ENCODE results near the gene HTR1D.

Gene HTR1D

DNA sequence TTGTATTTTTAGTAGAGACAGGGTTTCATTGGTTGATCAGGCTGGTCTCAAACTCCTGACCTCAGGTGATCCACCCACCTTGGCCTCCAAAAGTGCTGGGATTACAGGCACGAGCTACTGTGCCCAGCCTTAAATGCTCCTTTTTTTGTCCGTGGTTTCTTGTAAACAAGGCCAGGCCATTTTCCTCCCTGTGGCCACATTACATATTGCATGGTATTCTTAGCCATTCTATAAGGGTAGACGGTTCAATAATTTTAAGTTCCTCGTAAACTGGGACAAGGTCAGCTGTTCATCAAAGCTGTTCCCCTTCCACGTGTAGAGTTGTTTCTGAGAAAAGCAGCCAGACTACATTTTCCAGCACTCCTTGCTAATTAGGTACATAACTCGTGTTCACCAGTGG lies 38.4 kb downstream of the HTR1D start:
- DNase-seq, result no peak

DNA sequence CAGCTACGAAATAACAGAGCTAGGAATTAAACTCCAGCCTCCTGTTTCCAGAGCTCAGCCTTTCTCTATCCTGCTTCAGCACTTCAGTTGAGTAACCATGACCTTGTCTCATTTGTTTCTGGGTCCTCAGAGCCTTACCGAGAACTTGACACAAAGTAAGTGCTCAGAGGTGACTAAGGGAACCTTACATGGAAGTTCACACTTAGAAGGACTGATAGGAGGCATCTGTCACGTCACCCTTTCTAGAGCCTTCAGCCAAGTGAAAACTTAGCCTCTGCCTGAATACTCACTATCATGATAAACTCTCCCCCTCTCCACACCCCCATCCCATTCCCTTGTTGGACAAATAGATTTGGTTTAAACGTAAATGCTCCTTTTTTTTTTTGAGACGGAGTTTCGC lies 38.9 kb downstream of the HTR1D start:
- no peak for DNase-seq

DNA sequence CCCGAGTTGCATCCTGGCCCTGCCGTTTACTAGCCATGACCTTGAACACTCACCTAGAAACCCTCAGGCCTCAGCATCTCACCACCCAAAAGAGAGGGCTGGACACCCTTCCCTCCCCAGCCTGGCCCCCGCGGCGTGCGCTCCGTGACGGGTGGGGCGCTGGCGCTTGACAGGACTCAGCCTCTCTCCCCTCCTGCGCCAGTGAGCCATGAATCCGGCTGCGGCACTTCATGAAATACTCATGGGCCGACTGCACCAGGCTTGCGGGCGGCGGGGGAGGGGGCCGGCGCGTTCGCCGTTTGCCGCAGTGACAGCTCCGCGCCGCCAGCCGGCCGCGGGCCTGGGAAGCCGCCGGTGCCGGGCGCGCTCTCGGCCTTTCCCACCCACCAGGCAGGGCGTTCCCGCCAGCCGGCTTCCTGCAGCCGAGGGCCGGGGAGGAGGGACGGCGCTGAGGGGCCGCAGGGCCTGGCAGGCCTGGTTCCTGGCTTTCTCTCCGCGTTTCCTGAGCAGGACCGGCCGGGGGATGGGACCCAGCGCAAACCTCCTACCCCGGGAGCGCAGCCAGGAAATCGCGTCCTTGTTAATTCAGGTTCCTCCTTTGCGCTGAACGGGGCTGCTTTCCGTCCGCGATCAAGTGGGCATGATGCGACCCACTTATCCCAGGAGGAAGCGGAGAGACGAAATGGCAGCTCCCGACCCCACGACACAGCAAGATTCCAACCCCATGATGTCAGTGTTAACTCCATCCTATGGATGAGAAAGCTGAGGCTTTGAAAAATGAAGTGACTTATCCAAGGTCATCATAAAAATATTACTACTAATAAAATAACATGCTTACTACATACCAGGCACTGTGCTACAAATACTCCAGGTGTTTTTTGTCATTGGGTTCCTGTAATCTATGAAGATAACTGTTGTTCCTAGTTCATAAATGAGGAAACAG lies 39.6 kb downstream of the HTR1D start:
- DNase-seq, result peak; percentile 42

- DNase-seq, result no peak
Measured at GRCh38 chr1:23177031-23177430, 40.3 kb downstream of the HTR1D start.

DNA sequence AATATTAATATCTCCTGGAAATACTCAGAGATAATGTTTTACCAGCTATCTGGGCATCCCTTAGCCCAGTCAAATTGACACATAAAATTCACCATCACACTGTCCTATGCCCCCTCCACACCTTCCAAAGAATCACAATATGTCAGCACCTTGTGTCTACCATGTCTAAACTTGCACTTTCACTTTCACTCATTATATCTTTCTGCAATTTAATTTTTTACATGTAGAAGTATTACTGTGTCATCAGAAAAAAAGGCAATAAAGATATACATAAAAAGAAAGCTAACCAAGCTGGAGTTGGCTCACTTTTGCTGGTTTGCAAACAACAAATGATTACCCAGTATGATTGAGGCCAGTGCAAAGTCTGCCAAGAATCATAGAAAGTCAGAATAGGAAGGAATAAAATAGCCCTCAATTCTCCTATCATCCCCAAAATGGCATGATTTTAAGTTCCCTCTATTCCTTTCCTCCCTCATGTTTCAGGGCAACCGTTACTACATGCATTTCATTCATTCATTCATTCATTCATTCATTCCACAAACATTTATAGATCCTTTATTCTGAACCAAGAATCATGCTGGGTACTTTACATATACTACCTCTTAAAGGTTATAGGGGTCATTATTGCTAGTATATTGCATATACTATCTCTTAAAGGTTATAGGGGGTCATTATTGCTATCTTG lies 42.7 kb downstream of the HTR1D start:
- DNase-seq, result no peak

GRCh38 chr1:23171181-23171755 lies 46.0 kb downstream of the HTR1D start:
- DNase-seq, result no peak

DNA sequence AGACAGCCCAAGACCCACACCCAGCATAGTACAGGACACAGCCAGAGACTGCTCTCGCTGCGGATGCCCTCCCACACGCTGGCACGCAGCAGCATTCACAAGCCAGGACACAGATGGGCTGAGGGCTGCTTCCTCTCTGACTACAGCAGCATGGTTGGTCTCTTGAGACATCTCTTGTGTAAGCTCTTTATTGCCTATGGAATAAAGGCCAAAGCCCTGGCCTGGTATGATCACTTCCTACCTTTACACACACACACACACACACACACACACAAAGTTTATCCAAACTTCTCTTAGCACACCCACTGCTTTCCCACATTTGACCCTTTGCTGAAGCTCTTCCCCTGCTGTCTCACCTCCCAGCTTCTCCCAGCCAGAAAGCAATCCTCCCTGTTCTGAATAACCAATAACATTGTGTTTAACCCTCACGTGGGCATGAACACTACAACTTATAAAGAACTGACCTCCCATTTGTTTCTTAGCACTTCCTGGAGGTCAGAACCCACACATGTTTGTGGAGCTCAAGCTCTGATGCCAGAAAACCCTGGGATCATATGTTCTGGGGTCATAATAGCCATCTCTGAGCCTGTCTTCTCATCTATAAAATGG lies 47.5 kb downstream of the HTR1D start:
- DNase-seq, result no peak

GRCh38 chr1:23169195-23169575 lies 48.1 kb downstream of the HTR1D start:
- DNase-seq, result no peak

- DNase-seq, result peak; percentile 83
Measured at GRCh38 chr1:23168445-23169194, 48.7 kb downstream of the HTR1D start, which contains the start of gene LUZP1. Gene LUZP1 (minus strand): TSS chr1:23168856.

DNA sequence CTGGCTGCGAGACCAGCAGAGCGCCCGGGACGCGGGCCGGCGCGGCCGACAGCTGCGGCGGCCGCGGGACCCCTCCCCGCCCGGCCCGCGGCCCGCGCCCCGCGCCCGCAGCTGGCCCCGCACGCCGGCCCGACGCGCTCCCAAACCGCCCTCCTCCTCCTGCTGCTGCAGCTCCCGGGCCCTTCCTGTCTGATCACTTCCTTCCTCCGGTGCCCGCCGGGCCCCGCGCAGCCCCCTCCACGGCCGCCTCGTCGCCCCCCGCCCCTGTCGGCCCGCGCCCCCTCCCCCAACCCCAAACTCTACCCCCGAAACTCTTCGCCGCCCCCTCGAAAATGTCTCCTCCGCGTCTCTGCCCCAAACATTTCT lies 49.2 kb downstream of the HTR1D start:
- DNase-seq, result no peak

DNA sequence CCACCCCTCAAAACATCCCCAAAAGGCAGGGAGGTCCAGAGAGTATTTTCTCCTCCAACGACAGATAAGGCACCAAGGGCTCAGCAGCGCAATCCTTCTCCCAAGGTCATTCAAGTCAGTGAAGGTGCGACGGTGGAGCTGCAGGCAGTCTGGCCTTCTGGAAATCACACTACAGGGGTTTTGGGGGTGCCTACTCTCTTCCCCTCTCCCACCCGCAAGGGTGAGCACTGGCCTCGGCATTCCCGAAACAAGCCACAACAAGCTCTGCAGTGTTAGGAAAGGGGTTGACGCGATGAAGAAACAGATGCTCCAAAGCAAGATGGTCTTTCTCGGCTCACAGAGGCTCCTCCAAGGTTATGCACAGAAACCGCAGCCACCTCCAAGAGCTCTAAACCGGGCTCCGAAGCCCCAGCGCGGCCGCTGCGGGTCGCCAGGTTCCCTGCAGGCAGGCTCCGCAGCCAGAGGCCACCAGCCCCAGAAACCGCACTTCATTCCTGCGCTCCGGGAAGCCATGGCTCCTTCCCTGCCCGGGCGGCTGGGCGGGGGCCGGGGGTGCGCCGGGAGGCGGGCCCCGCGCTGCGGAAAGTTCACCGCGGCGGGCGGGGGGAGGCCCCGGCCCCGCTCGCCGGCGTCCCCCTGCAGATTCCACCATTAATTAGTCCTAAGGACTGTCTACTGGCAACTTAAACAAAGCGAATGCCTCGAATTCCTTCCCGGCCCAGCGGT lies 49.8 kb downstream of the HTR1D start:
- DNase-seq, result no peak

DNA sequence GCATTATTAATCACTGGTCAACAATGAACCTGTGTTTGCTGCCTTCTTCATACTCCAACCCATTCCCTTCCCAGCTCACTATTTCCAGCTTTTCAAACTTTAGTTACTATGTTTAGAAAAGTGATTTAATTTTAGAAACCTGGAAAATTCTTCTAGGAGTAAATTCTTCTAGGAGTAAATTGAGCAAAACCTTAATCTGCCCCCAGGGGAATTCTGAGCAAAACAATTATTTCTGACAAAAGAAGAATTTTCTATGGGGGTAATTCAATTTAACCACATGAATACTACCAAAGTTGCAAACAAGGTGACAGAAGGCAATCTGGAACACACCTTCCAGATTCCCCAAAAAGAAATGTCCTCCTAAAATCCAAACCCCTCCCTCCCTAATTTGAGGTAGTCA lies 50.4 kb downstream of the HTR1D start:
- DNase-seq, result no peak

- no peak for DNase-seq
Measured at GRCh38 chr1:23163395-23163794, 53.9 kb downstream of the HTR1D start.

GRCh38 chr1:23159963-23160877 lies 57.1 kb downstream of the HTR1D start:
- no peak for DNase-seq

DNA sequence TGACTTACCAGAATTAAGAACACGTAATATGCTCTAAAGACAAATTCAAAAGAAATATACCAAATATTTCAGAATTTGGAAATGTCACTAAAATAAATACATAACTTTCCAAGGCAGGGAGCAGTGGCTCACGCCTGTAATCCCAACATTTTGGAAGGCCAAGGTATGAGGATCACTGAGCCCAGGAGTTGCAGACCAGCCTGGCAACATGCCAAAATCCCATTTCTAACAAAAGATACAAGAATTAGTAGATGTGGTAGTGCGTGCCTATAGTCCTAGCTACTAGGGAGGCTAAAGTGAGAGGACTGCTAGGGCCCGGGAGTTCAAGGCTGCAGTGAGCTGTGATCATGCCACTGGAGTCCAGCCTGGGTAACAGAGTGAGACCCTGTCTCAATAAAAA lies 60.4 kb downstream of the HTR1D start:
- no peak for DNase-seq

DNA sequence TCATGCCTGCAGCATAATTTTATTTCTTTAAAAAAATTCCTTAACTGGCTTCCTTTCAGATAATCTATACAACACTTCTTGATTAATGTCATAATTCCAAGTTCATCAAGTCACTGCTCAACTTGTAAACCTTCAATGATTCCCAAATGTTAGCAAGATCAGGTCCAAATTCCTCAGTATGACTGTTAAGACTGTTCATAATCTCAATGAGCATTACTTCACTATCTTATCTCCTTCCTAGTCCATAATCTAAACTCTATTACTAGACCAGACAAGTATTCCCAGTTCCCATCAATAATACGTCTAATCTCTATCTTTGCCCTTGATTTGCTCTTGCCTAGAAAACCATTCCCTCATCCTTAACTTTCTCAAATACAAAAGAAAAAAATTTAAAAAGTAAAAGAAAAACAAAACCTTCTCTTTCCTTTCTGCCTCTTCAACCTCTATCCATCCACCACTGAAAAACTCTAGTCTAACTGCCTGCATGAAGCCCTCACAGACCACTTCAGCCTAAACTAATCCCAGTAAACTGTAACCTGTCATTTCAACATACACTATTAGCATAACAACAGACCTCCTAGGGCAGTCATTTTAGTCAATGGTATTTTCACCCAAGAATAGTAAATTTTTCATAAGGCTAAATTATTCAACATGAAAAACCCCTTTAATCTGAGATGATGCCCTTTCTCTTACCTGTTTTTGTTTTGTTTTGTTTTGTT lies 64.2 kb downstream of the HTR1D start:
- no peak for DNase-seq

DNA sequence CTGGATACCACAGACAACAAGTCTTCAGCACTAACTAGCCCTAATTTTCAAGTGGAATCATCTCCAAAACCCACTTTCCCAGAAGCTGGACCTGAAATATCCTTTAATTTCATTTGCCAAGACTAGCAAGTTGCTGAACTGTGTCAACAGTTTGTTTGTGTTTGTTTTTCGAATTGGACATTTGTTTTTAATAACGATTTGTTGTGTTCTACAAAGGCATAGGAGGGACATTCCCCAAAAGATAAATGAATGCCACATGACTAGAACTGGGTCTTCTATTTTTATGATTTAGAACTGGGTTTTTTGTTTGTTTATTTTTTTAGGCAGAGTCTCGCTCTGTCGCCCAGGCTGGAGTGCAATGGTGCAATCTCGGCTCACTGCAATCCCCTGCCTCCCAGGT lies 66.6 kb downstream of the HTR1D start:
- no peak for DNase-seq

- DNase-seq, result no peak
Measured at GRCh38 chr1:23150125-23150524, 67.2 kb downstream of the HTR1D start.

- no peak for DNase-seq
Measured at GRCh38 chr1:23149114-23149513, 68.2 kb downstream of the HTR1D start.

DNA sequence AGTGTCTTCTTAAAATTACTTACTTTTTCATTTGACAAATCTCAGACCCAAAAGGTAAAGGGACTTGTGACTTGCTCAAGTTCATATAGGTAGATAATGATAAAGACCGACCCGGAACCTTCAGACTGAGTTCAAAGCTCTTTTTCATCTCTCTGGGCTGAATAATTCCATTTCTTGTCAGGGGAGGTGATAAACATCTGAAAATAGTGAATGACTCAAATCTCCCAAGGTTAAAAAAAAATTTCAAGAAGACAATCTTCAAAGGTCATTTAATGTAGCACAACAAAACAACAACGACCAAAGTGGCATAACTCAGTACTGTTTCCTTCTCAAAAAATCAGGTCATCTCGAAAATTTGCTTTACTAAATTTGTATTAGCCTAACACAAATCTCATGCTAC lies 69.2 kb downstream of the HTR1D start:
- no peak for DNase-seq

Data from amniotic stem cell (primary cell).